ENCODE results near the gene VAT1L.

DNA sequence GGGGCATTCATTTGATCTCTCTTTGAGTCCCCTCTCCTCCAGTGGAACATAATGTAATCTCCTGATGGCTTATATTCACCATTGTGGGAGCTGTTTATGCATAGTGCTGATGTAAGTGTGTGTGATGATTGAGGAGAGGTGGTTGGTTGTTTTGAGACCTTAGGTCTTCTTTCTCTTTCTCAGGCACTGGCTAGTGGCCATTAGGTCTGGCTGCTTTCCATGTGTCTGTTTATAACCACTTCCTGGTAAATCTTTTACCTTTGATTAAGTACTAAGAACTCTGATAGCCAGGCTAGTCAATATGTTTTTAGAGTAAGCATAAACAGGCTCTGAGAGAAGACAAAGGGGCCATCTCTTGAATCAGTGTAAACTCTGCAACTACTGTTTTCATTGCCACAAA is 27.9 kb downstream of the VAT1L start:
- no peak for TF ChIP-seq CTCF (IDR thresholded peaks at IDR 0.05)
- no peak for TF ChIP-seq POLR2A (IDR thresholded peaks at IDR 0.05)

Data from stomach (tissue), 4 donors.